Measurements from ENCODE around the gene AKR1B1.

DNA sequence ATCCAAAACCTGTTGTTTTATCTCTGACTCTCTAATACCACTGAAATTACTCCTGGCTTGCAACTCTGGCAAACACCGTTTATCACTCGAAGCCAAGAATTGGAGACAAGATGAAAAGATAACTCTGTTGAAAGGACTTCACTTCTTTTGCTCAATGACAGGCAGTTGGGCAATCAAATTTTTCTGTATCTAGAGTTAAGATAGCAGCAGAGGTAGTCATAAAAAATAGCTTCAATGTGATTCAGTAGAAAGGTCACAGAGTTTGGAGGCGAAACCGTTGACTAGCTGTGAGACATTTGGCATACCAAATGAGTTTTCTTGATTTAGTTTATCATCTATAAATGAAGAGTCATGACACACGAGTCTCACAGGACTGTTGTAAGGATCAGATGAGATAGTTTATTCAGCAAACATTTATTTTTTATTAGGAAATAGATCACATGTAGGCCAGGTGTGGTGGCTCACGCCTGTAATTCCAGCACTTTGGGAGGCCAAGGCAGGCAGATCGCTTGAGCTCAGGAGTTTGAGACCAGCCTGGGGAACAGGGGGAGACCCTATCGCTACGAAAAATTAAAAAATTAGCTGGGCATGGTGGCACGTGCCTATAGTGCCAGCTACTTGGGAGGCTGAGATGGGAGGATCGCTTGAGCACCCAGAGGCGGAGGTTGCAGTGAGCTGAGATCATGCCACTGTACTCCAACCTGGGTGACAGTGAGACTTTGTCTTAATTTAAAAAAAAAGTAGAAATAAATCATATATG lies 23.6 kb downstream of the AKR1B1 start:
- TF ChIP-seq, protein P1, sequence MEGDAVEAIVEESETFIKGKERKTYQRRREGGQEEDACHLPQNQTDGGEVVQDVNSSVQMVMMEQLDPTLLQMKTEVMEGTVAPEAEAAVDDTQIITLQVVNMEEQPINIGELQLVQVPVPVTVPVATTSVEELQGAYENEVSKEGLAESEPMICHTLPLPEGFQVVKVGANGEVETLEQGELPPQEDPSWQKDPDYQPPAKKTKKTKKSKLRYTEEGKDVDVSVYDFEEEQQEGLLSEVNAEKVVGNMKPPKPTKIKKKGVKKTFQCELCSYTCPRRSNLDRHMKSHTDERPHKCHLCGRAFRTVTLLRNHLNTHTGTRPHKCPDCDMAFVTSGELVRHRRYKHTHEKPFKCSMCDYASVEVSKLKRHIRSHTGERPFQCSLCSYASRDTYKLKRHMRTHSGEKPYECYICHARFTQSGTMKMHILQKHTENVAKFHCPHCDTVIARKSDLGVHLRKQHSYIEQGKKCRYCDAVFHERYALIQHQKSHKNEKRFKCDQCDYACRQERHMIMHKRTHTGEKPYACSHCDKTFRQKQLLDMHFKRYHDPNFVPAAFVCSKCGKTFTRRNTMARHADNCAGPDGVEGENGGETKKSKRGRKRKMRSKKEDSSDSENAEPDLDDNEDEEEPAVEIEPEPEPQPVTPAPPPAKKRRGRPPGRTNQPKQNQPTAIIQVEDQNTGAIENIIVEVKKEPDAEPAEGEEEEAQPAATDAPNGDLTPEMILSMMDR (conservative IDR thresholded peaks at IDR 0.05; ENCODE audit: low read length), result no peak
- no peak for TF ChIP-seq EZH2phosphoT487 (IDR thresholded peaks at IDR 0.05; ENCODE audit: borderline replicate concordance)

Measured in Loucy (cell line).